Measurements from ENCODE around the gene CEP41. TPM values are rescaled to one million over a fixed set of nuclear protein-coding genes. Genes with fewer than 3 reads are reported as not detected.
A peak's percentile ranks its signal among the peaks of the same experiment; 100 is the strongest.

The CEP41 gene
- total and polyA plus RNA-seq, 5 donors from 2014 or later: 4.1 to 22.0 (median 12.7) TPM

- peaks cover 39% of the 10 kb centered on the region for H3K27me3 ChIP-seq (ENCODE audit: control insufficient read depth, insufficient read depth, low read length)
- Mint-ChIP-seq H3K27ac (no peak overlapping the region), H3K9me3 (peaks cover 0 to 6% (median 0%) of the 10 kb centered on the region in 7 donors), H3K36me3 (no peaks in the 10 kb centered on the region), H3K27me3 (peaks cover 68% of the 10 kb centered on the region), H3K4me1 (peaks cover 6 to 20% (median 14%) of the 10 kb centered on the region in 4 donors), H3K4me3 (peak overlapping the region in 3 of 4 donors; percentile 56 to 87 (median 75))
- peaks cover 9% of the 10 kb centered on the region for H3K4me1 ChIP-seq (ENCODE audit: control insufficient read depth, insufficient read depth, low read length, poor library complexity, severe bottlenecking)
- H3K36me3 ChIP-seq (ENCODE audit: control insufficient read depth, insufficient read depth, low read length): no peaks in the 10 kb centered on the region
- H3K9me3 ChIP-seq (ENCODE audit: control insufficient read depth in 2 of 2, low read length in 2 of 2): no peaks in the 10 kb centered on the region
- peak overlapping the region; percentile 49 for H3K4me3 ChIP-seq (ENCODE audit: low read depth, low read length)
- ATAC-seq (ENCODE audit: low read depth in 2 of 2) (no peak), DNase-seq (no peak)
- H3K27ac ChIP-seq (ENCODE audit: insufficient read depth, low read length, poor library complexity, severe bottlenecking): no peak overlapping the region
These were observed 44.9 kb upstream of the CEP41 start for GRCh38 chr7:130485734-130486113.

DNA sequence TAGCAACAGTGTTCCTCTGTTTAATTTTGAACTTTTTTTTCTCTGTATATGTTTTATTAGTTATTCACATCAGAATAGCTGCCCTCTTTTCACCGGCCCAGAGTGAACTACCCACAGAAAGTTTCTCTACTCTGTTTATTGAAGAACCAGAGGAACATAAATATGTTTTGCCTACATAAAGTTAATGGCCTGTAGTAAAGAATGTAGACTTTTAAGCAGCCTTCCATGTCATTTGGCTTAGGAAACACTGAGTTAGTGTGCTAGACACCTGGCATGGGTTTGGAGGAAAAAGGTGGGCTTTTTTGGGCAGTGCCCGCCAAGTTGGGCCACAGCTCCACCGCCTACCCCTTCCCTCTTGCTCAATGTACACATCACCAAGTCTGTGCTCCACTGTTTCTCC is 42.2 kb upstream of the CEP41 start:
- Mint-ChIP-seq H3K36me3 (no peaks in the 10 kb centered on the region), H3K9me3 (peaks cover 0 to 10% (median 2%) of the 10 kb centered on the region in 7 donors), H3K4me1 (peaks cover 6 to 20% (median 14%) of the 10 kb centered on the region in 4 donors), H3K27me3 (peaks cover 58% of the 10 kb centered on the region), H3K4me3 (no peak overlapping the region), H3K27ac (no peak overlapping the region)
- Histone ChIP-seq H3K4me3 (ENCODE audit: low read depth, low read length) (no peak overlapping the region), H3K27ac (ENCODE audit: insufficient read depth, low read length, poor library complexity, severe bottlenecking) (no peak overlapping the region), H3K9me3 (ENCODE audit: control insufficient read depth in 2 of 2, low read length in 2 of 2) (no peaks in the 10 kb centered on the region), H3K27me3 (ENCODE audit: control insufficient read depth, insufficient read depth, low read length) (peaks cover 32% of the 10 kb centered on the region), H3K36me3 (ENCODE audit: control insufficient read depth, insufficient read depth, low read length) (no peaks in the 10 kb centered on the region), H3K4me1 (ENCODE audit: control insufficient read depth, insufficient read depth, low read length, poor library complexity, severe bottlenecking) (peaks cover 8% of the 10 kb centered on the region)
- no peak for DNase-seq
- no peak for ATAC-seq (ENCODE audit: low read depth in 2 of 2)

DNA sequence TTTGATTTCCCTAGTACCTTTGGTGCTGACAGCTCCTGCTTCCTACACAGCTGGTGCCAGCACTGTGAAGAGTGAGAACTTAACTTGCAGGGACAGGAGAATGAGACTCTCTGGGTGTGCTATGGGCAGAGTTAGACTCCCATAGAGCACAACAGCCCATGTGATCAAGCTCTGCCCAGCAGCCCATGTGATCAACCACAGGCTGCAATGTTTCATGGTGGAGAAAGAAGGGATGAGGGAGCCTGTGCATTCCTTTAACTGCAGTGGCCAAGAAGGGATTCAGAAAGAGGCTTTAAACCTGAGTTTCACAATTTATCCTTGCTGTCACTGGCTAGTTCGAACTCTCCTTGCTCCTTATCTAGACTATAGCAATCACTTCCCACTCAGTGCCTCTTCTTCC is 41.1 kb upstream of the CEP41 start:
- Mint-ChIP-seq H3K27ac (no peak overlapping the region), H3K4me3 (peak overlapping the region in 1 of 4 donors; percentile 8), H3K36me3 (no peaks in the 10 kb centered on the region), H3K4me1 (peaks cover 6 to 16% (median 12%) of the 10 kb centered on the region in 4 donors), H3K9me3 (peaks cover 0 to 10% (median 3%) of the 10 kb centered on the region in 7 donors), H3K27me3 (peaks cover 47% of the 10 kb centered on the region)
- peaks cover 28% of the 10 kb centered on the region for H3K27me3 ChIP-seq (ENCODE audit: control insufficient read depth, insufficient read depth, low read length)
- no peak for DNase-seq
- ATAC-seq (ENCODE audit: low read depth in 2 of 2): no peak
- H3K36me3 ChIP-seq (ENCODE audit: control insufficient read depth, insufficient read depth, low read length): no peaks in the 10 kb centered on the region
- no peak overlapping the region for H3K4me3 ChIP-seq (ENCODE audit: low read depth, low read length)
- H3K9me3 ChIP-seq (ENCODE audit: control insufficient read depth in 2 of 2, low read length in 2 of 2): no peaks in the 10 kb centered on the region
- peaks cover 8% of the 10 kb centered on the region for H3K4me1 ChIP-seq (ENCODE audit: control insufficient read depth, insufficient read depth, low read length, poor library complexity, severe bottlenecking)
- no peak overlapping the region for H3K27ac ChIP-seq (ENCODE audit: insufficient read depth, low read length, poor library complexity, severe bottlenecking)

GRCh38 chr7:130479716-130480400 is 39.0 kb upstream of the CEP41 start:
- Mint-ChIP-seq H3K27ac (no peak overlapping the region), H3K4me1 (peaks cover 0 to 8% (median 2%) of the 10 kb centered on the region in 4 donors), H3K36me3 (no peaks in the 10 kb centered on the region), H3K4me3 (no peak overlapping the region), H3K27me3 (peaks cover 42% of the 10 kb centered on the region), H3K9me3 (peaks cover 0 to 7% (median 3%) of the 10 kb centered on the region in 7 donors)
- no peak overlapping the region for H3K4me3 ChIP-seq (ENCODE audit: low read depth, low read length)
- H3K27me3 ChIP-seq (ENCODE audit: control insufficient read depth, insufficient read depth, low read length): peaks cover 21% of the 10 kb centered on the region
- ATAC-seq (ENCODE audit: low read depth in 2 of 2): no peak
- H3K36me3 ChIP-seq (ENCODE audit: control insufficient read depth, insufficient read depth, low read length): no peaks in the 10 kb centered on the region
- no peak for DNase-seq
- H3K27ac ChIP-seq (ENCODE audit: insufficient read depth, low read length, poor library complexity, severe bottlenecking): no peak overlapping the region
- no peaks in the 10 kb centered on the region for H3K4me1 ChIP-seq (ENCODE audit: control insufficient read depth, insufficient read depth, low read length, poor library complexity, severe bottlenecking)
- H3K9me3 ChIP-seq (ENCODE audit: control insufficient read depth in 2 of 2, low read length in 2 of 2): no peaks in the 10 kb centered on the region

DNA sequence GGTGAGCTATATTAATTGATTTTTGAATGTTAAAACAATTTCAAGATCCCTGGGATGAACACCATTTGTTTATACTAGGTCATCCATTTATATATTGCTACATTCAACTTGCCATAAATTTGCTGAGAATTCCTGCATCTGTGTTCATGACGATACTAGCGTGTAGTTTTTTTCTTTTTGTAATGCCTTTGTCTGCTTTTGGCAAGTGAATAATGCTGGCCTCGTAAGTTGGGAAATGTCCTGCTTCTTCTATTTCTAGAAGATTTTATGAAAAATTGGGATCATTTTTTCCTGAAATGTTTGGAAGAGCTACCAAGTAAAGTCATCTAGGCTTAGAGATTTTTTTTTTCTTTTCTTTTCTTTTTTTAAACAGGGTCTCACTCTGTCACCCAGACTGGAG is 38.2 kb upstream of the CEP41 start:
- H3K27me3 Mint-ChIP-seq: peaks cover 33% of the 10 kb centered on the region
- Histone ChIP-seq H3K36me3 (ENCODE audit: control insufficient read depth, insufficient read depth, low read length) (no peaks in the 10 kb centered on the region), H3K4me3 (ENCODE audit: low read depth, low read length) (no peak overlapping the region), H3K27me3 (ENCODE audit: control insufficient read depth, insufficient read depth, low read length) (peaks cover 17% of the 10 kb centered on the region), H3K9me3 (ENCODE audit: control insufficient read depth in 2 of 2, low read length in 2 of 2) (no peaks in the 10 kb centered on the region), H3K4me1 (ENCODE audit: control insufficient read depth, insufficient read depth, low read length, poor library complexity, severe bottlenecking) (no peaks in the 10 kb centered on the region), H3K27ac (ENCODE audit: insufficient read depth, low read length, poor library complexity, severe bottlenecking) (no peak overlapping the region)
- peaks cover 0 to 7% (median 2%) of the 10 kb centered on the region in 7 donors for H3K9me3 Mint-ChIP-seq
- H3K36me3 Mint-ChIP-seq: no peaks in the 10 kb centered on the region
- no peak for ATAC-seq (ENCODE audit: low read depth in 2 of 2)
- peaks cover 0 to 4% (median 0%) of the 10 kb centered on the region in 4 donors for H3K4me1 Mint-ChIP-seq
- DNase-seq: no peak
- H3K27ac Mint-ChIP-seq: no peak overlapping the region
- no peak overlapping the region for H3K4me3 Mint-ChIP-seq

DNA sequence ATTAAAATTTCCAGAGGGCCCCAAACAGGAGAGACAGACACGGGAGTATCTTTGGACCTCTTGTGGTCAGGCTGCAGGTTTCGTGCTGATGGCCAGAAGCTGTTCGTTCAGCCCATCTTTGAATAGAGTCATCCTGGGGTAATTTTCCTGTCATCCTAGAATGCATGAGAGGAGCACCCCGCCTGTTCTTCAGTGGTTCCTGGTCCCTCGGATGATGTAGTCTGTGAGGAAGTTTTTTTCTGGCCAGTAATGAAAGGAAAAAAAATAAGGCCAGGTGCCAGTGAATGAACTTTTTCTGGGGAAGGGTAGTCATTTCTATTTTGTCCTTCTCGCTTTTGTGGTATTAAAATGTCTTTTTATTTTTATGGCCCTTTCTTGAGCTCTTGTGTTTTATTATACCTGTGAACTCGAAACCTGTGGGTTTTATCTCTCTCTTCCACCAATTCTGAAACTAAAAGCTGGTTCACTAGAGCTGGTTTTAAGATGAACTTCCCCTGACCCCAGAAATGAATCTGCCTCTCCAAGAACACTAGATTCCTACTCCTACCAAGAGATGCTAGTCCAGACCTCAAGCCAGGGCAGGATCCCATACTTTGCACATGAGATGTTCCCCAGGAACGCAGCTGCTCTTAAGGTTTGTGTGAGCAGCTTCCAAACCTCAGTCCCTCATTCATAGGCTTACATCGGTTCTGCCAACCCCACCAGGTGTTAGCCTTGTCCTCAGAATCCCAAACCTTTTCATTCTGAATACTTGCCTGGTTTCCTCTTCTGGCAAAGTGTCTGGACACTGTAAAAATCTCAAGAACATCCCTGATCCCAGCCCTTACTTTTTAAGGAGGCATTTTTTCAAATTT is 35.7 kb upstream of the CEP41 start:
- H3K9me3 ChIP-seq (ENCODE audit: control insufficient read depth in 2 of 2, low read length in 2 of 2): no peaks in the 10 kb centered on the region
- Mint-ChIP-seq H3K36me3 (no peaks in the 10 kb centered on the region), H3K4me1 (peaks cover 0 to 4% (median 0%) of the 10 kb centered on the region in 4 donors), H3K27me3 (peaks cover 34% of the 10 kb centered on the region), H3K9me3 (peaks cover 0 to 7% (median 2%) of the 10 kb centered on the region in 7 donors), H3K4me3 (no peak overlapping the region), H3K27ac (no peak overlapping the region)
- no peaks in the 10 kb centered on the region for H3K36me3 ChIP-seq (ENCODE audit: control insufficient read depth, insufficient read depth, low read length)
- H3K27ac ChIP-seq (ENCODE audit: insufficient read depth, low read length, poor library complexity, severe bottlenecking): no peak overlapping the region
- H3K4me3 ChIP-seq (ENCODE audit: low read depth, low read length): no peak overlapping the region
- ATAC-seq (ENCODE audit: low read depth in 2 of 2): no peak
- no peak for DNase-seq
- no peaks in the 10 kb centered on the region for H3K4me1 ChIP-seq (ENCODE audit: control insufficient read depth, insufficient read depth, low read length, poor library complexity, severe bottlenecking)
- H3K27me3 ChIP-seq (ENCODE audit: control insufficient read depth, insufficient read depth, low read length): no peaks in the 10 kb centered on the region

GRCh38 chr7:130475776-130476175 is 35.0 kb upstream of the CEP41 start:
- Mint-ChIP-seq H3K27me3 (peaks cover 41% of the 10 kb centered on the region), H3K27ac (peak overlapping the region in 1 of 3 donors; percentile 80), H3K9me3 (peaks cover 0 to 7% (median 2%) of the 10 kb centered on the region in 7 donors), H3K4me1 (peaks cover 0 to 4% (median 0%) of the 10 kb centered on the region in 4 donors), H3K36me3 (no peaks in the 10 kb centered on the region), H3K4me3 (no peak overlapping the region)
- H3K4me3 ChIP-seq (ENCODE audit: low read depth, low read length): no peak overlapping the region
- ATAC-seq (ENCODE audit: low read depth in 2 of 2) (no peak), DNase-seq (no peak)
- H3K4me1 ChIP-seq (ENCODE audit: control insufficient read depth, insufficient read depth, low read length, poor library complexity, severe bottlenecking): no peaks in the 10 kb centered on the region
- no peaks in the 10 kb centered on the region for H3K9me3 ChIP-seq (ENCODE audit: control insufficient read depth in 2 of 2, low read length in 2 of 2)
- no peak overlapping the region for H3K27ac ChIP-seq (ENCODE audit: insufficient read depth, low read length, poor library complexity, severe bottlenecking)
- H3K27me3 ChIP-seq (ENCODE audit: control insufficient read depth, insufficient read depth, low read length): no peaks in the 10 kb centered on the region
- H3K36me3 ChIP-seq (ENCODE audit: control insufficient read depth, insufficient read depth, low read length): no peaks in the 10 kb centered on the region
